Adrenal gland (tissue), 19 donors: ENCODE data around the gene LHPP. TPM values are rescaled to one million over a fixed set of nuclear protein-coding genes. Genes with fewer than 3 reads are reported as not detected.

Source experiments
- DNase-seq, 7 donors: peaks; one replicate each; pipeline ENCODE4 v3.0.0-alpha.2; 2019 to 2020
- H3K27ac ChIP-seq, 5 donors: fragments of 200-600 bp; sonication (generic) in 4 of 5; 1 replicate in 3 of 5; 2 replicates in 2 of 5; pipeline versions ENCODE4 v1.5.1 to v1.8.0; 2016 to 2020; ENCODE audit warnings: mild to moderate bottlenecking in 1 of 5
- H3K27me3 ChIP-seq: fragments of 200-600 bp; 2 replicates; pipeline ENCODE4 v1.8.0; 2021
- H3K36me3 ChIP-seq, 2 donors: fragments of 200-600 bp; replicated peaks in 1 of 2; 1 replicate in 1 of 2; 2 replicates in 1 of 2; pipeline versions ENCODE4 v1.5.1 to v1.8.0; 2018 to 2022
- H3K4me1 ChIP-seq, 2 donors: fragments of 200-600 bp; replicated peaks in 1 of 2; 1 replicate in 1 of 2; 2 replicates in 1 of 2; pipeline versions ENCODE4 v1.5.1 to v1.8.0; 2018 to 2021
- H3K4me3 ChIP-seq, 4 donors: fragments of 200-600 bp; sonication (generic) in 3 of 4; one replicate each; pipeline ENCODE4 v1.5.1; 2016 to 2018
- H3K9me3 ChIP-seq, 3 donors: fragments of 200-600 bp; sonication (generic) in 1 of 3; replicated peaks in 1 of 3; 1 replicate in 2 of 3; 2 replicates in 1 of 3; pipeline versions ENCODE4 v1.5.1 to v1.8.0; 2016 to 2021
- CTCF ChIP-seq, 6 experiments: fragments of 450-650 bp in 4 of 6; fragments of 200-600 bp in 2 of 6; sonication (generic) in 1 of 6; IDR thresholded peaks; 1 replicate in 5 of 6; 2 replicates in 1 of 6; pipeline versions ENCODE4 v1.5.1 to v1.8.0; 2016 to 2021; ENCODE audit warnings: antibody characterized with exemption in 6 of 6, mild to moderate bottlenecking in 2 of 6, moderate library complexity in 1 of 6
- POLR2A ChIP-seq, 2 donors: fragments of 450-650 bp; IDR thresholded peaks; one replicate each; pipeline ENCODE4 v1.6.1; 2017; ENCODE audit warnings: antibody characterized with exemption in 2 of 2, mild to moderate bottlenecking in 2 of 2, moderate library complexity in 1 of 2
- WGBS, 4 donors: extraction: QIAGEN DNeasy Blood & Tissue Kit in 2 of 4; methylation state at CpG; one replicate each; pipeline versions ENCODE4 v1.1.5 to v1.1.7; 2013 to 2017; 5-methylcytosine and 5-hydroxymethylcytosine counted together
- intact Hi-C, 2 donors: fragments of 100-400 bp; cut with DNase I; formaldehyde crosslinking; loops; one replicate each; pipeline versions ENCODE4 v1.14.1 to v1.15.0; 2022 to 2023
- long read RNA-seq, 10 donors: library from polyadenylated mRNA in 3 of 10; unstranded in 2 of 10; stranded (forward) in 1 of 10; transcript quantifications; one replicate each; pipeline ENCODE4 v2.0.0 and lab custom pipeline, GENCODE V29; 2021 to 2026
- polyA plus RNA-seq, 3 donors: library from polyadenylated mRNA; stranded (reverse); fragments of 200-250 nt in 2 of 3; fragments of 350-450 nt in 1 of 3; fragmentation: Illumina TruSeq in 1 of 3; extraction: RNeasy Lipid Tissue Mini Kit (QIAGEN cat#74804) in 1 of 3; gene quantifications; one replicate each; pipeline ENCODE4 v1.2.3, GENCODE V29; 2013 to 2014
- total RNA-seq, 9 donors: library from RNA; depleted of rRNA in 4 of 9; stranded (reverse); fragments of >200 nt in 4 of 9; fragments of 120-200 nt in 1 of 9; fragmentation: NEBNext Ultra II Directional in 1 of 9; extraction: Animal tissue kit (Norgen Biotek cat#: 25700) in 1 of 9; gene quantifications; one replicate each; pipeline versions ENCODE4 v1.1.0 to v1.2.4, GENCODE V29; 2013 to 2023
- donor health status: healthy with polysubstance abuse.
- donor health status: Bipolar disorder and iron deficiency.
- donor health status: DM: yes; HTN: yes; CAD: no.
- donor health status: DM: no; HTN: no; CAD: no.
- donor health status: DM: no; HTN: no; CAD: no.
- donor health status: DM: yes; HTN: yes; CAD: no.

Gene LHPP, protein sequence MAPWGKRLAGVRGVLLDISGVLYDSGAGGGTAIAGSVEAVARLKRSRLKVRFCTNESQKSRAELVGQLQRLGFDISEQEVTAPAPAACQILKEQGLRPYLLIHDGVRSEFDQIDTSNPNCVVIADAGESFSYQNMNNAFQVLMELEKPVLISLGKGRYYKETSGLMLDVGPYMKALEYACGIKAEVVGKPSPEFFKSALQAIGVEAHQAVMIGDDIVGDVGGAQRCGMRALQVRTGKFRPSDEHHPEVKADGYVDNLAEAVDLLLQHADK
- total RNA-seq (10 to 100 TPM; 10.5 to 70.1 (median 45.5) TPM), polyA plus RNA-seq (10 to 100 TPM; 21.9 to 45.8 (median 41.2) TPM)
- long read RNA-seq, donor 1, transcript LHPP-202 (7 exons, 1,622 nt) = major isoform, 8 of 8 reads
- long read RNA-seq, donor 1, partial matches to known transcripts = 0 of 8 reads
- long read RNA-seq, donor 1, other reads (novel, unspliced or antisense) = 0 of 8 reads
- long read RNA-seq, donor 2, transcript LHPP-202 (7 exons, 1,622 nt) = major isoform, 5 of 5 reads
- long read RNA-seq, donor 2, partial matches to known transcripts = 0 of 5 reads
- long read RNA-seq, donor 2, other reads (novel, unspliced or antisense) = 0 of 5 reads
- long read RNA-seq, donor 3, transcript LHPP-202 (7 exons, 1,622 nt) = major isoform, 6 of 6 reads
- long read RNA-seq, donor 3, partial matches to known transcripts = 0 of 6 reads
- long read RNA-seq, donor 3, other reads (novel, unspliced or antisense) = 0 of 6 reads
- long read RNA-seq, donor 4, transcript LHPP-202 (7 exons, 1,622 nt) = major isoform, 10 of 21 reads
- long read RNA-seq, donor 4, partial matches to known transcripts = 1 of 21 reads
- long read RNA-seq, donor 4, other reads (novel, unspliced or antisense) = 7 of 21 reads
- long read RNA-seq, donor 5, transcript LHPP-202 (7 exons, 1,622 nt) = major isoform, 49 of 75 reads
- long read RNA-seq, donor 5, transcript LHPP-203 (6 exons, 840 nt) = minor isoform, 5 of 75 reads
- long read RNA-seq, donor 5, partial matches to known transcripts = 6 of 75 reads
- long read RNA-seq, donor 5, other reads (novel, unspliced or antisense) = 14 of 75 reads
- long read RNA-seq, donor 6, transcript LHPP-202 (7 exons, 1,622 nt) = major isoform, 9 of 18 reads
- long read RNA-seq, donor 6, partial matches to known transcripts = 0 of 18 reads
- long read RNA-seq, donor 6, other reads (novel, unspliced or antisense) = 4 of 18 reads
- long read RNA-seq, donor 7, partial matches to known transcripts = 0 of 1 reads
- long read RNA-seq, donor 7, other reads (novel, unspliced or antisense) = 0 of 1 reads
- long read RNA-seq, donor 8, transcript LHPP-202 (7 exons, 1,622 nt) = major isoform, 7 of 8 reads
- long read RNA-seq, donor 8, partial matches to known transcripts = 0 of 8 reads
- long read RNA-seq, donor 8, other reads (novel, unspliced or antisense) = 0 of 8 reads
- long read RNA-seq, donor 9, transcript LHPP-202 (7 exons, 1,622 nt) = major isoform, 8 of 8 reads
- long read RNA-seq, donor 9, partial matches to known transcripts = 0 of 8 reads
- long read RNA-seq, donor 9, other reads (novel, unspliced or antisense) = 0 of 8 reads
- long read RNA-seq, donor 10, partial matches to known transcripts = 0 of 4 reads
- long read RNA-seq, donor 10, other reads (novel, unspliced or antisense) = 0 of 4 reads

DNA sequence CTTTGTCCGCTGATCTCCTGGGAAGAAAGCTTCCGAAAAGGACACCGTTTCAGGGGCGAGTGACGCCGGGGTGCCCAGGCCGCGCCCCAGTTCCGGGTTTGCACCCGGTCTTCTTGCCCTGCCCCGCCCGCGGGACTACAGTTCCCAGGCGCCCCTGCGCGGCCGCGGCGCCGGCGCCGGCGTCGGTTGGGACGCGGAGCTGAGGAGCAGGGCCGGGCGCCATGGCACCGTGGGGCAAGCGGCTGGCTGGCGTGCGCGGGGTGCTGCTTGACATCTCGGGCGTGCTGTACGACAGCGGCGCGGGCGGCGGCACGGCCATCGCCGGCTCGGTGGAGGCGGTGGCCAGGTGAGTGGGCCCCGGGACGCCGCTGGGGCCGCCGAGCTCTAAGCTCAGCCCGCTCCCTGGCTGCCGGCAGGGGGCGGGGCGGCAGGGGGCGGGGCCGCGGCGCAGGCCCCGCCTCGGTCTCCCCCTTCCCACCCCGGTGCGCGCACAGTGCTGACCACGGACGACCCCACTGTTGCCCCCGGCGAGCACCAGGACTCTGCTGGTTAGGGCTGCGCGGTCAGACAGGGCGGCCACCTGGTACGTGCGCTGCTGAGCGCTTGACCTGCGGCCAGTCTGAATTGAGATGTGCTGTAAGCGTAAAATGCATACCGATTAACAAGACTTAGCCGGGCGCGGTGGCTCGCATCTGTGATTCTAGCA is at the start of gene LHPP:
TSS of gene LHPP (plus strand) at position 182 of the 706 bp plus-strand sequence. CDS start at position 222, 40 bp downstream.
- Histone ChIP-seq H3K4me3 (peak within 1 kb of the TSS; percentile 22 to 98 (median 58)), H3K27ac (peak within 1 kb of the TSS; percentile 66 to 94 (median 71)), H3K9me3 (no peaks in the 10 kb centered on the region), H3K4me1 (peaks cover 22 to 35% of the 10 kb centered on the region in 2 donors), H3K36me3 (no peaks in the 10 kb centered on the region), H3K27me3 (no peaks in the 10 kb centered on the region)
- intact Hi-C loops = no loop called here
- TF ChIP-seq CTCF (IDR thresholded peaks at IDR 0.05) = peak in 4 of 6 experiments; percentile 18 to 66 (median 62)
- peak; percentile 26 to 32 for TF ChIP-seq POLR2A (IDR thresholded peaks at IDR 0.05)
- peak; percentile 78 to 90 (median 85) for DNase-seq
- 0 to 18% (median 1%) methylated on average over 8 to 81 of the region's 81 CpGs for WGBS, 4 donors

DNA sequence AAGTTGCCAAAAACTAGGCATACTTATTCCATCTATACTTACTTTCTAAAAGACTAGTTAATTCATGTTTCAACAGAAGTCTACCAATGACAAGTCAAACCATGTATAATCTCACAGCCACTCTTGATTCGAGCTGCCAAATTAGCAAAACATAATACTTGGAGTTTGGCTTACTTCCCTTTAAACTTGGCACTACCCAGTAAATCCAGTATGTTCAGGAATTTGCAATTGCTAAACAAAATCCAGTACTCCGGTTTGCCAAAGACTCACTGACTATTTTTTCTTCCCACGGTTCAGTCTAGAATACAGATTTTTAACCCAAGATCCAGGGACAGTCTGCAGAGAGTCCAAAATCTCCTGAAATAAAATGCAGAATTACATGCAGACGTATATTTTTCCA is 47.5 kb upstream of the LHPP start:
- H3K27me3 ChIP-seq = no peaks in the 10 kb centered on the region
- H3K36me3 ChIP-seq = peaks cover 0 to 10% of the 10 kb centered on the region in 2 donors
- 31 to 46% (median 36%) methylated on average over 4 of the region's 4 CpGs for WGBS, 4 donors
- no peaks in the 10 kb centered on the region for H3K9me3 ChIP-seq
- peak overlapping the region in 2 of 5 donors; percentile 7 to 42 for H3K27ac ChIP-seq
- intact Hi-C loops = no loop called here
- DNase-seq = no peak
- TF ChIP-seq POLR2A (IDR thresholded peaks at IDR 0.05) (no peak), CTCF (IDR thresholded peaks at IDR 0.05) (no peak)
- no peak overlapping the region for H3K4me3 ChIP-seq
- H3K4me1 ChIP-seq = peaks cover 5 to 53% of the 10 kb centered on the region in 2 donors

DNA sequence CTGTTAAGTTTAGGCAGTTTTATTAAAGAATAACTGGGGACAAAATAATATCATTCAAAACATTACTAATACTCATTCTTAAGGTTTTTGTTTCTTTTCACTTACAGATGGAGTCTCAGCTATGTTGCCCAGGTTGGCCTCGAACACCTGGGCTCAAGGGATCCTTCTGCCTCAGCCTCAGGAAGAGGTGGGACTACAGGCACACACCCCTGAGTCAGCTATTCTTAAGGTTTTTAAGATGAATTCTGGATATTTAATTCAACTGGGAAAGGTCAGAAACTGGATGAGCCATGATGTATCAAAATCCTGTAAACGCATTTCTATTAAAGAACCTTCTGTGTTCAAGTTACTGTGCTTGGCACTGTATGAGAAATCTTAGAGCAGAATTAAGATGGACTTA is 46.4 kb upstream of the LHPP start:
- H3K27me3 ChIP-seq = no peaks in the 10 kb centered on the region

More for the DNA sequence above, 46.4 kb upstream of the LHPP start:
- Histone ChIP-seq H3K4me1 (peaks cover 5 to 50% of the 10 kb centered on the region in 2 donors), H3K4me3 (no peak overlapping the region), H3K27ac (no peak overlapping the region), H3K36me3 (peaks cover 0 to 6% of the 10 kb centered on the region in 2 donors), H3K9me3 (no peaks in the 10 kb centered on the region)
- TF ChIP-seq POLR2A (IDR thresholded peaks at IDR 0.05) (no peak), CTCF (IDR thresholded peaks at IDR 0.05) (no peak)
- intact Hi-C loops = no loop called here
- 72 to 86% (median 77%) methylated on average over 2 of the region's 2 CpGs for WGBS, 4 donors
- DNase-seq = peak in 1 of 7 donors; percentile 14
